T-helper 1 cell treated with Interleukin-12 subunit alpha and Interleukin-12 subunit beta and Interleukin-4 antibody, amounts not matched to agents 30 μg/mL and 1 μg/mL, for 36 hours (primary cell): Measurements from ENCODE around the gene TTC9C.

Experiments used
- H3K27ac Mint-ChIP-seq: one replicate; pipeline ENCODE4 v1.8.0; 2021; ENCODE audit warnings: mild to moderate bottlenecking, mixed read lengths
- H3K27me3 Mint-ChIP-seq: one replicate; pipeline ENCODE4 v1.8.0; 2021; ENCODE audit warnings: low read depth, mixed read lengths
- H3K36me3 Mint-ChIP-seq: one replicate; pipeline ENCODE4 v1.8.0; 2021; ENCODE audit warnings: low read depth, mixed read lengths
- H3K4me1 Mint-ChIP-seq: one replicate; pipeline ENCODE4 v1.8.0; 2021; ENCODE audit warnings: low read depth, mixed read lengths
- H3K4me3 Mint-ChIP-seq: one replicate; pipeline ENCODE4 v1.8.0; 2021; ENCODE audit warnings: mild to moderate bottlenecking, moderate library complexity, mixed read lengths
- H3K9me3 Mint-ChIP-seq: one replicate; pipeline ENCODE4 v1.8.0; 2021; ENCODE audit warnings: mixed read lengths

The TTC9C gene

DNA sequence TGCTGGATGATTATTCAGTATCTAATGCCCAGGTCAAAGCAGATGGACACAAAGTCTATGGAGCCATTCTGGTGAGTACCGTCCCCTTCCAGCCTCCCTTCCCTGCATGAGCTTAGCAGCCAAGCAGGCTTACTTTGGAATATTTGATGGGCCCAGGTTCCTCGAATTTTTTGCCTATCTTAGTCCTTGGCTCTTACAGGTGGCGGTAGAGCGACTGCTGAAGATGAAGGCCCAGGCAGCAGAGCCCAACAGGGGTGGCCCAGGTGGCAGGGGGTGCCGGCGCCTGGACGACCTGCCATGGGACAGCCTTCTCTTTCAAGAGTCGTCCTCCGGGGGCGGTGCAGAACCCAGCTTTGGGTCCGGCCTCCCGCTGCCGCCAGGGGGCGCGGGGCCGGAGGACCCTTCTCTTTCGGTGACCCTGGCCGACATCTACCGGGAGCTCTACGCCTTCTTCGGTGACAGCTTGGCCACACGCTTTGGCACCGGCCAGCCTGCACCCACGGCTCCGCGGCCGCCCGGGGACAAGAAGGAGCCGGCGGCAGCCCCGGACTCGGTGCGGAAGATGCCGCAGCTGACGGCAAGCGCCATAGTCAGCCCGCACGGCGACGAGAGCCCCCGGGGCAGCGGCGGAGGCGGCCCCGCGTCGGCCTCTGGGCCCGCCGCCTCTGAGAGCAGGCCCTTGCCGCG, 58.2 kb downstream of the TTC9C start:
- H3K4me1 Mint-ChIP-seq = peaks cover 34% of the 10 kb centered on the region
- peaks cover 32% of the 10 kb centered on the region for H3K36me3 Mint-ChIP-seq
- no peaks in the 10 kb centered on the region for H3K9me3 Mint-ChIP-seq

DNA sequence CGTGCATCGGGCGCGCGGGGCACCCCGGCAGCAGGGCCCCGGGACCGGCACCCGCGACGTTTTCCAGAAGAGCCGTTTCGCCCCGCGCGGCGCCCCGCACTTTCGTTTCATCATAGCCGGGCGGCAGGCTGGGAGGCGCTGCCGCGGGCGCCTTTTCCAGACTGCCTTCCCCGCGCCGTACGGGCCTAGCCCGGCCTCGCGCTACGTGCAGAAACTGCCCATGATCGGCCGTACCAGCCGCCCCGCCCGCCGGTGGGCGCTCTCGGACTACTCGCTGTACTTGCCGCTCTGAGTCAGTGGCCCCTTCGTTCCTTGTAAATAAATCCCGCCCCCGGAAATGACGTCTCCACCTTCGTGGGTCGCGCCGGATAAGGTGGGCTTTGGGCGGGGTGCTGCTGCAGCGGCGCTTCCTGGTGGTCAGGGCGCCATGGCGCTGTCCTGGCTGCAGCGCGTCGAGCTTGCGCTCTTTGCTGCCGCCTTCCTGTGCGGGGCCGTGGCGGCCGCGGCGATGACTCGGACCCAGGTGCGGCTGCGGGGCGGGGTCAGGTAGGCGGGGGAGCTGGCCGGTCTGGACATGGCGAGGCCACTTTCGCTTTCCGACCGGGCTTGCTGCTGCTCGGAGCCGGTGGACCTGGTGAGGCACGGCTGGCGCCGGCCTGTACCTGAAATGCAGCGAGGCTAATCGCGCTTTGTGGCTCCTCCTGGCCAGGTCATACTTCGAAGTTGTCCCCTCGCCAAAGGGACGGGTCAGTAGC, 58.9 kb downstream of the TTC9C start, which contains the start of gene TMEM179B:
TMEM179B (plus strand) TSS at position 398 of the 755 bp plus-strand sequence; CDS start at position 428, 30 bp downstream.
- peak within 1 kb of the TSS; percentile 93 for H3K27ac Mint-ChIP-seq
- H3K9me3 Mint-ChIP-seq = no peaks in the 10 kb centered on the region
- H3K4me3 Mint-ChIP-seq = peak within 1 kb of the TSS; percentile 93
- H3K27me3 Mint-ChIP-seq = no peaks in the 10 kb centered on the region
- peaks cover 38% of the 10 kb centered on the region for H3K4me1 Mint-ChIP-seq
- peaks cover 34% of the 10 kb centered on the region for H3K36me3 Mint-ChIP-seq

More for the DNA sequence above, 58.2 kb downstream of the TTC9C start:
- H3K27ac Mint-ChIP-seq = peak overlapping the region; percentile 87
- H3K4me3 Mint-ChIP-seq = peak overlapping the region; percentile 86
- H3K27me3 Mint-ChIP-seq = no peaks in the 10 kb centered on the region
